GM12801 (cell line): ENCODE data around the gene NF2.

Source experiments
- CTCF ChIP-seq: IDR thresholded peaks from one replicate; pipeline ENCODE4 v1.5.1; 2011; ENCODE audit warnings: control low read depth; ENCODE audit not compliant: insufficient read length; ENCODE audit errors: extremely low read depth

NF2 gene

GRCh38 chr22:29702931-29703501, 99.6 kb downstream of the NF2 start:
- no peak for TF ChIP-seq CTCF

GRCh38 chr22:29703569-29704195, 100.2 kb downstream of the NF2 start:
- TF ChIP-seq CTCF: no peak

GRCh38 chr22:29704528-29705285, 101.3 kb downstream of the NF2 start:
- TF ChIP-seq CTCF: no peak

GRCh38 chr22:29705651-29706050, 102.2 kb downstream of the NF2 start:
- TF ChIP-seq CTCF: no peak

GRCh38 chr22:29706486-29706885, 103.1 kb downstream of the NF2 start:
- TF ChIP-seq CTCF: no peak

GRCh38 chr22:29707010-29707409, 103.6 kb downstream of the NF2 start:
- TF ChIP-seq CTCF: no peak

- TF ChIP-seq CTCF: no peak
Measured at GRCh38 chr22:29707471-29707870, 104.0 kb downstream of the NF2 start.
